CD4-positive, alpha-beta T cell (primary cell): ENCODE data around the gene EIF3I. TPM values are rescaled to one million over a fixed set of nuclear protein-coding genes. Genes with fewer than 3 reads are reported as not detected.

Experiments
- ATAC-seq: fragments of 200-7000 bp; cut with Tn5 transposase; one replicate; pipeline ENCODE4 v1.10.0; 2022; ENCODE audit warnings: mild to moderate bottlenecking; ENCODE audit not compliant: poor library complexity
- CTCF ChIA-PET: fragments of 350-600 bp; sonication (Branson Sonifier 250); formaldehyde crosslinking; loops from one replicate; lab custom pipeline; 2021; ENCODE audit warnings: antibody characterized with exemption, inconsistent platforms; lab: Charles Lee
- POLR2A ChIA-PET: fragments of 350-600 bp; sonication (Branson Sonifier 250); formaldehyde crosslinking; loops from one replicate; lab custom pipeline; 2021; ENCODE audit warnings: antibody characterized with exemption, inconsistent platforms; lab: Charles Lee
- DNase-seq, 14 experiments: peaks; one replicate each; pipeline ENCODE4 v3.0.0-alpha.2; 2013 to 2020; ENCODE audit warnings: mixed read lengths in 2 of 14
- H3K27ac ChIP-seq, 2 donors: one replicate each; pipeline versions ENCODE4 v1.5.1 to v1.7.0; 2013; ENCODE audit warnings: low read length in 2 of 2, low read depth in 1 of 2, mild to moderate bottlenecking in 1 of 2
- H3K27me3 ChIP-seq, 2 experiments: 1 replicate in 1 of 2; 2 replicates in 1 of 2; pipeline versions ENCODE4 v1.6.1 to v1.7.0; 2013; ENCODE audit warnings: low read length in 2 of 2, control low read depth in 1 of 2, mild to moderate bottlenecking in 1 of 2, moderate library complexity in 1 of 2; ENCODE audit not compliant: insufficient read depth in 2 of 2, control insufficient read depth in 1 of 2
- H3K36me3 ChIP-seq: one replicate; pipeline ENCODE4 v1.6.1; 2013; ENCODE audit warnings: low read length, control low read depth; ENCODE audit not compliant: insufficient read depth
- H3K4me1 ChIP-seq: one replicate; pipeline ENCODE4 v1.6.1; 2013; ENCODE audit warnings: low read length, control low read depth; ENCODE audit not compliant: insufficient read depth
- H3K4me3 ChIP-seq: one replicate; pipeline ENCODE4 v1.5.1; 2013; ENCODE audit warnings: mild to moderate bottlenecking, low read length, moderate library complexity
- H3K9me3 ChIP-seq, 2 experiments: 1 replicate in 1 of 2; 2 replicates in 1 of 2; pipeline versions ENCODE4 v1.6.1 to v1.7.0; 2013; ENCODE audit warnings: low read length in 2 of 2, mild to moderate bottlenecking in 2 of 2, control low read depth in 1 of 2, moderate library complexity in 1 of 2; ENCODE audit not compliant: control insufficient read depth in 1 of 2, insufficient read depth in 1 of 2
- H3K27ac Mint-ChIP-seq: one replicate; pipeline ENCODE4 v1.8.0; 2020; ENCODE audit warnings: mixed read lengths
- H3K27me3 Mint-ChIP-seq: one replicate; pipeline ENCODE4 v1.8.0; 2021; ENCODE audit warnings: mixed read lengths
- H3K36me3 Mint-ChIP-seq: one replicate; pipeline ENCODE4 v1.8.0; 2021; ENCODE audit warnings: low read depth, mixed read lengths
- H3K4me1 Mint-ChIP-seq: one replicate; pipeline ENCODE4 v1.8.0; 2021; ENCODE audit warnings: low read depth, mixed read lengths
- H3K4me3 Mint-ChIP-seq: one replicate; pipeline ENCODE4 v1.8.0; 2020; ENCODE audit warnings: mild to moderate bottlenecking, mixed read lengths
- H3K9me3 Mint-ChIP-seq: one replicate; pipeline ENCODE4 v1.8.0; 2020; ENCODE audit warnings: mixed read lengths
- intact Hi-C, 2 experiments: fragments of 100-400 bp; cut with DNase I in 1 of 2; cut with micrococcal nuclease in 1 of 2; formaldehyde crosslinking; loops; one replicate each; pipeline versions ENCODE4 v1.15.1 to v1.9.0; 2023 to 2025; cut with DNase I, micrococcal nuclease
- total RNA-seq, 174 experiments: library from RNA in 2 of 174; stranded (reverse) in 2 of 174; gene quantifications; one replicate each; pipeline ENCODE4 v1.2.3 and lab custom pipeline; 2021 to 2026
- TF ChIP-seq, protein P1 (sequence below): fragments of 200-600 bp; IDR thresholded peaks from one replicate; pipeline ENCODE4 v1.8.0; 2022; ENCODE audit warnings: antibody characterized with exemption, mild to moderate bottlenecking

Gene EIF3I
- total RNA-seq, 2 experiments from 2014 or later = 103 to 110 TPM

DNA sequence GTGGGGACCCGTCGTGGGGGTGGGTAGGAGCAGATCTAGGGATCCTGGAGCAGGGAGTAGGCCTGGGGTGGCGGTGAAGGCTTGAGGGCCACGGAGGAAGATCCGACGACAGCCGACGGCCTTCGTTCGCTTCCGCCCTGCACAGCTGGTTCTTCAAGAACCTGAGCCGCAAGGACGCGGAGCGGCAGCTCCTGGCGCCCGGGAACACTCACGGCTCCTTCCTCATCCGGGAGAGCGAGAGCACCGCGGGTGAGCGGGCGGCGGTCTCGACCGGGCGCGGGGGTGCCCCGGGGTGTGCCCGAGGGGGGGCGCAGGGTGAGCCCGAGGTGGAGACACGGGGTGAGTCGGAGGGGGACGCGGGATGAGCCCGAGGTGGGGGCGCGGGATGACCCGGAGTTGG lies 53.2 kb downstream of the EIF3I start:
- ATAC-seq (no peak), DNase-seq (peak in 2 of 14 experiments; percentile 26 to 29)
- Mint-ChIP-seq H3K4me3 (peak overlapping the region; percentile 87), H3K27ac (peak overlapping the region; percentile 93), H3K9me3 (no peaks in the 10 kb centered on the region), H3K36me3 (peaks cover 90% of the 10 kb centered on the region), H3K27me3 (no peaks in the 10 kb centered on the region), H3K4me1 (peaks cover 58% of the 10 kb centered on the region)
- Histone ChIP-seq H3K4me3 (no peak overlapping the region), H3K4me1 (peaks cover 68% of the 10 kb centered on the region), H3K27me3 (no peaks in the 10 kb centered on the region), H3K9me3 (no peaks in the 10 kb centered on the region), H3K27ac (peak overlapping the region in 1 of 2 donors; percentile 78), H3K36me3 (peaks cover 69% of the 10 kb centered on the region)
- intact Hi-C loops = loop anchor here (2.0 to 10.0 kb wide), 3 partner anchors 15 to 51 kb away; partner anchors contain the start of genes EIF3I (in 1 of the 2) and TMEM234 (in 1 of the 2)
- ChIA-PET CTCF (no interaction called here), POLR2A (interaction anchor here (2.0 to 3.1 kb wide), 6 partner anchors 15 to 60 kb away, joined by 5 to 80 read pairs (median 10); partner anchors contain the start of genes FAM167B, HDAC1, LCK and MARCKSL1)
- TF ChIP-seq, protein P1, sequence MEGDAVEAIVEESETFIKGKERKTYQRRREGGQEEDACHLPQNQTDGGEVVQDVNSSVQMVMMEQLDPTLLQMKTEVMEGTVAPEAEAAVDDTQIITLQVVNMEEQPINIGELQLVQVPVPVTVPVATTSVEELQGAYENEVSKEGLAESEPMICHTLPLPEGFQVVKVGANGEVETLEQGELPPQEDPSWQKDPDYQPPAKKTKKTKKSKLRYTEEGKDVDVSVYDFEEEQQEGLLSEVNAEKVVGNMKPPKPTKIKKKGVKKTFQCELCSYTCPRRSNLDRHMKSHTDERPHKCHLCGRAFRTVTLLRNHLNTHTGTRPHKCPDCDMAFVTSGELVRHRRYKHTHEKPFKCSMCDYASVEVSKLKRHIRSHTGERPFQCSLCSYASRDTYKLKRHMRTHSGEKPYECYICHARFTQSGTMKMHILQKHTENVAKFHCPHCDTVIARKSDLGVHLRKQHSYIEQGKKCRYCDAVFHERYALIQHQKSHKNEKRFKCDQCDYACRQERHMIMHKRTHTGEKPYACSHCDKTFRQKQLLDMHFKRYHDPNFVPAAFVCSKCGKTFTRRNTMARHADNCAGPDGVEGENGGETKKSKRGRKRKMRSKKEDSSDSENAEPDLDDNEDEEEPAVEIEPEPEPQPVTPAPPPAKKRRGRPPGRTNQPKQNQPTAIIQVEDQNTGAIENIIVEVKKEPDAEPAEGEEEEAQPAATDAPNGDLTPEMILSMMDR = no peak

DNA sequence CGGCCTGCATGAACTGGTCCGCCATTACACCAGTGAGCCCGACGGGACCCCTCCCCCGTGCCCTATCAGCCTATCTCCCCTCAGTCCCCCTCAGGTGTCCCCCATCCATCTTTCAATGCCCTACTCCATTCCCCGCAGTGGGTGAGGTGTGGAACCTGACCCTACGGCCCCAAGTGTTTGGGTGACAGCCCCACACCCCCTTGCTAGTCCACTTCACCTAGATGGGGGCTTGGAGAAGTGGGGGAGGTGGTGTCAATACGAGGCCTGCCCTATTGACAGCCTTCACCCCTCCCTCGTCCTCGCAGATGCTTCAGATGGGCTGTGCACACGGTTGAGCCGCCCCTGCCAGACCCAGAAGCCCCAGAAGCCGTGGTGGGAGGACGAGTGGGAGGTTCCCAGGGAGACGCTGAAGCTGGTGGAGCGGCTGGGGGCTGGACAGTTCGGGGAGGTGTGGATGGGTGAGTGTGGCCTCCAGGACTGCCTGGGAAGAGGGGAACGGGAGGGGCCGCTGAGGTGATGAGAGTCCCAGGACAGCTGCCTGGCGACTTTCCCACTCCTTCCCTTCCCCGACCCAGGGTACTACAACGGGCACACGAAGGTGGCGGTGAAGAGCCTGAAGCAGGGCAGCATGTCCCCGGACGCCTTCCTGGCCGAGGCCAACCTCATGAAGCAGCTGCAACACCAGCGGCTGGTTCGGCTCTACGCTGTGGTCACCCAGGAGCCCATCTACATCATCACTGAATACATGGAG lies 54.0 kb downstream of the EIF3I start:
- peak overlapping the region; percentile 93 for H3K27ac Mint-ChIP-seq
- Histone ChIP-seq H3K27ac (peak overlapping the region in 1 of 2 donors; percentile 78), H3K9me3 (no peaks in the 10 kb centered on the region), H3K27me3 (no peaks in the 10 kb centered on the region), H3K4me1 (peaks cover 61% of the 10 kb centered on the region), H3K36me3 (peaks cover 74% of the 10 kb centered on the region), H3K4me3 (no peak overlapping the region)
- H3K9me3 Mint-ChIP-seq = no peaks in the 10 kb centered on the region
- no peaks in the 10 kb centered on the region for H3K27me3 Mint-ChIP-seq
- H3K4me3 Mint-ChIP-seq = no peak overlapping the region
- ChIA-PET CTCF (interaction anchor here (0.8 to 2.6 kb wide), 4 partner anchors 14 to 36 kb away, joined by 3 to 9 read pairs (median 3); no protein-coding TSS in a partner anchor), POLR2A (interaction anchor here (0.7 to 3.1 kb wide), 8 partner anchors 15 to 106 kb away, joined by 3 to 80 read pairs (median 8); partner anchors contain the start of genes FAM167B, HDAC1, LCK and MARCKSL1)
- peaks cover 94% of the 10 kb centered on the region for H3K36me3 Mint-ChIP-seq
- peaks cover 56% of the 10 kb centered on the region for H3K4me1 Mint-ChIP-seq
- DNase-seq (no peak), ATAC-seq (no peak)
- intact Hi-C loops = loop anchor here in 1 of 2 experiments (10.0 kb wide), 1 partner anchor 51 kb away; the partner anchor contains the start of genes EIF3I and TMEM234
- TF ChIP-seq, protein P1 = no peak

Other genes with a start within 250 kb of the EIF3I start
- 10 to 100 TPM; 91.6 to 94.2 TPM for gene KHDRBS1, start 208.5 kb upstream of the EIF3I start, total RNA-seq
- gene TMEM39B, start 149.5 kb upstream of the EIF3I start, total RNA-seq = 1 to 10 TPM; 7.2 to 7.9 TPM
- 10 to 100 TPM; 47.1 to 47.8 TPM for gene KPNA6, start 114.4 kb upstream of the EIF3I start, total RNA-seq
- gene TXLNA, start 42.7 kb upstream of the EIF3I start, total RNA-seq = 1 to 10 TPM; 6.3 to 6.4 TPM
- gene CCDC28B, start 21.8 kb upstream of the EIF3I start, total RNA-seq = 1 to 10 TPM; 4.0 to 5.7 TPM
- 1 to 10 TPM; 2.4 to 3.2 TPM for gene IQCC, start 16.7 kb upstream of the EIF3I start, total RNA-seq
- under 1 TPM in 1 of 2 experiments, not detected in 1; 0.14 TPM for gene DCDC2B, start 13.3 kb upstream of the EIF3I start, total RNA-seq
- 10 to 100 TPM; 11.5 to 12.8 TPM for gene TMEM234, start 54 bp upstream of the EIF3I start, total RNA-seq
- gene FAM167B, start 24.8 kb downstream of the EIF3I start, total RNA-seq = under 1 TPM; 0.38 to 0.45 TPM
- 100 to 1,000 TPM; 187 to 188 TPM for gene LCK, start 28.9 kb downstream of the EIF3I start, total RNA-seq
- 10 to 100 TPM; 56.9 to 61.0 TPM for gene HDAC1, start 69.7 kb downstream of the EIF3I start, total RNA-seq
- 10 to 100 TPM; 23.4 to 23.6 TPM for gene MARCKSL1, start 113.8 kb downstream of the EIF3I start, total RNA-seq
- gene FAM229A, start 140.1 kb downstream of the EIF3I start, total RNA-seq = 10 to 100 TPM; 38.0 to 38.6 TPM
- gene TSSK3, start 140.1 kb downstream of the EIF3I start, total RNA-seq = under 1 TPM in 1 of 2 experiments, not detected in 1; 0.98 TPM
- 100 to 1,000 TPM; 186 to 190 TPM for gene BSDC1, start 172.0 kb downstream of the EIF3I start, total RNA-seq
- not detected for gene ZBTB8B, start 242.7 kb downstream of the EIF3I start, total RNA-seq